Measurements from ENCODE around the gene ENTPD3. TPM values are rescaled to one million over a fixed set of nuclear protein-coding genes. Genes with fewer than 3 reads are reported as not detected.
A peak's percentile ranks its signal among the peaks of the same experiment; 100 is the strongest.

The ENTPD3 gene
- total RNA-seq, 1 experiment from 2014 or later, result 0.50 TPM

DNA sequence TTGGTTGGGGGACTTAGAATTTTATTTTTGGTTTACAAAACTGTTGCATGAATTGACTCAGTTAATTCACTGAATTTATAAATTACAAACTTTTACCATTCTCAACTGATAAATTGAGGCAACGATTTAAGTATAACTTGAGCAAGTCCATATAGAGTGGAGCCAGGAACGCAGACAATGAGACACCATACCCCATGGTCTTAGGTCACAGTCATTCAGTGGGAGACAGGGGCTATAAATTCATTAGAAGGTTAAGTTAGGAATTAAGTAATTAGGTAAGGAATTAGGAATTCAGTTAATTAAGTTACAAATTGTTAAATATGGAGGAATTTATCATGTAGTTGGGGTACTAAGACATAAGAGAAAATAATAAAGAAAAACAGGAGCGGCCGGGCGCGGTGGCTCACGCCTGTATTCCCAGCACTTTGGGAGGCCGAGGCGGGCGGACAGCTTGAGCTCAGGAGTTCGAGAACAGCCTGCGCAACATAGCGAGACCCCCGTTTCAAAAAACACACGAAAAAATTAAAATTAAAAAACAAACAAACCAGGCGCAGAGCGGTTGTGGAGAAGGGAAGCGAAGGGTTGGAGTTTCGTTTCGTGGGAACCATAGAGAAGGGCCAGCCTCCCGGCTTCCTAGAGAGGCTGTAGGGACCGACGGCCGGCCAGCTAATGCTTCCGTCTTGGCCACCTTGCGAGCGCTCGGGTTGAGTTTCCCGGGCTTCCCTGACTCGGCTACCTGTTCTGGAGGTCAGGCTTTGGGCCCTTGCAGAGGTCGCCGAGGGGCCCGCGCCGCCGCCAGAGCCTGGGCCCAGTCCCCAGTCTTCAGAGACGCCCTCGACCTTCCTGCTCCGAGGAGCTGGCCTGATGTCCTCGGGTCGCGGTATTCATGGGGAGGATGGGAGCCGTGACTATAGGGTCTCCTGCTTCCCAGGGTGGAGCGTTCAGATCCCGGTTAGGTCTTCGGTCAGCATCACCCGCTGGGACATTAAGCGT is 89.8 kb downstream of the ENTPD3 start, which contains the start of gene ZNF619:
TSS of gene ZNF619 (plus strand) at position 645 of the 993 bp plus-strand sequence. CDS start 858 bp downstream, outside the sequence.
- TF ChIP-seq, protein P1, sequence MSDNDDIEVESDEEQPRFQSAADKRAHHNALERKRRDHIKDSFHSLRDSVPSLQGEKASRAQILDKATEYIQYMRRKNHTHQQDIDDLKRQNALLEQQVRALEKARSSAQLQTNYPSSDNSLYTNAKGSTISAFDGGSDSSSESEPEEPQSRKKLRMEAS (CRISPR knock-in tag; IDR thresholded peaks at IDR 0.05), result peak; percentile 34; the same call in 1 of the 2 replicates
- TF ChIP-seq, protein P2, sequence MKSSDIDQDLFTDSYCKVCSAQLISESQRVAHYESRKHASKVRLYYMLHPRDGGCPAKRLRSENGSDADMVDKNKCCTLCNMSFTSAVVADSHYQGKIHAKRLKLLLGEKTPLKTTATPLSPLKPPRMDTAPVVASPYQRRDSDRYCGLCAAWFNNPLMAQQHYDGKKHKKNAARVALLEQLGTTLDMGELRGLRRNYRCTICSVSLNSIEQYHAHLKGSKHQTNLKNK (CRISPR knock-in tag; IDR thresholded peaks at IDR 0.05), result no peak
- TF ChIP-seq GABPB1 (CRISPR knock-in tag; IDR thresholded peaks at IDR 0.05), result 0 out of 2 replicates have a peak, but pooled peaks have one; percentile 16
- TF ChIP-seq, protein P3, sequence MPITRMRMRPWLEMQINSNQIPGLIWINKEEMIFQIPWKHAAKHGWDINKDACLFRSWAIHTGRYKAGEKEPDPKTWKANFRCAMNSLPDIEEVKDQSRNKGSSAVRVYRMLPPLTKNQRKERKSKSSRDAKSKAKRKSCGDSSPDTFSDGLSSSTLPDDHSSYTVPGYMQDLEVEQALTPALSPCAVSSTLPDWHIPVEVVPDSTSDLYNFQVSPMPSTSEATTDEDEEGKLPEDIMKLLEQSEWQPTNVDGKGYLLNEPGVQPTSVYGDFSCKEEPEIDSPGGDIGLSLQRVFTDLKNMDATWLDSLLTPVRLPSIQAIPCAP (CRISPR knock-in tag; IDR thresholded peaks at IDR 0.05), result no peak
- no peak for TF ChIP-seq TEAD4 (CRISPR knock-in tag; IDR thresholded peaks at IDR 0.05)
- no peak for TF ChIP-seq GTF2I (CRISPR knock-in tag; conservative IDR thresholded peaks at IDR 0.05)
- TF ChIP-seq SMAD3 (CRISPR knock-in tag; IDR thresholded peaks at IDR 0.05; ENCODE audit: borderline replicate concordance), result no peak
- TF ChIP-seq NR2C2 (CRISPR knock-in tag; IDR thresholded peaks at IDR 0.05), result no peak
- peak; percentile 33; the same call in 1 of the 2 replicates for TF ChIP-seq MYBL2 (CRISPR knock-in tag; IDR thresholded peaks at IDR 0.05)
- TF ChIP-seq CREM (CRISPR knock-in tag; IDR thresholded peaks at IDR 0.05), result no peak
- TF ChIP-seq, protein P4, sequence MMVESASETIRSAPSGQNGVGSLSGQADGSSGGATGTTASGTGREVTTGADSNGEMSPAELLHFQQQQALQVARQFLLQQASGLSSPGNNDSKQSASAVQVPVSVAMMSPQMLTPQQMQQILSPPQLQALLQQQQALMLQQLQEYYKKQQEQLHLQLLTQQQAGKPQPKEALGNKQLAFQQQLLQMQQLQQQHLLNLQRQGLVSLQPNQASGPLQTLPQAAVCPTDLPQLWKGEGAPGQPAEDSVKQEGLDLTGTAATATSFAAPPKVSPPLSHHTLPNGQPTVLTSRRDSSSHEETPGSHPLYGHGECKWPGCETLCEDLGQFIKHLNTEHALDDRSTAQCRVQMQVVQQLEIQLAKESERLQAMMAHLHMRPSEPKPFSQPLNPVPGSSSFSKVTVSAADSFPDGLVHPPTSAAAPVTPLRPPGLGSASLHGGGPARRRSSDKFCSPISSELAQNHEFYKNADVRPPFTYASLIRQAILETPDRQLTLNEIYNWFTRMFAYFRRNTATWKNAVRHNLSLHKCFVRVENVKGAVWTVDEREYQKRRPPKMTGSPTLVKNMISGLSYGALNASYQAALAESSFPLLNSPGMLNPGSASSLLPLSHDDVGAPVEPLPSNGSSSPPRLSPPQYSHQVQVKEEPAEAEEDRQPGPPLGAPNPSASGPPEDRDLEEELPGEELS (CRISPR knock-in tag; IDR thresholded peaks at IDR 0.05), result no peak
- TF ChIP-seq, protein P5, sequence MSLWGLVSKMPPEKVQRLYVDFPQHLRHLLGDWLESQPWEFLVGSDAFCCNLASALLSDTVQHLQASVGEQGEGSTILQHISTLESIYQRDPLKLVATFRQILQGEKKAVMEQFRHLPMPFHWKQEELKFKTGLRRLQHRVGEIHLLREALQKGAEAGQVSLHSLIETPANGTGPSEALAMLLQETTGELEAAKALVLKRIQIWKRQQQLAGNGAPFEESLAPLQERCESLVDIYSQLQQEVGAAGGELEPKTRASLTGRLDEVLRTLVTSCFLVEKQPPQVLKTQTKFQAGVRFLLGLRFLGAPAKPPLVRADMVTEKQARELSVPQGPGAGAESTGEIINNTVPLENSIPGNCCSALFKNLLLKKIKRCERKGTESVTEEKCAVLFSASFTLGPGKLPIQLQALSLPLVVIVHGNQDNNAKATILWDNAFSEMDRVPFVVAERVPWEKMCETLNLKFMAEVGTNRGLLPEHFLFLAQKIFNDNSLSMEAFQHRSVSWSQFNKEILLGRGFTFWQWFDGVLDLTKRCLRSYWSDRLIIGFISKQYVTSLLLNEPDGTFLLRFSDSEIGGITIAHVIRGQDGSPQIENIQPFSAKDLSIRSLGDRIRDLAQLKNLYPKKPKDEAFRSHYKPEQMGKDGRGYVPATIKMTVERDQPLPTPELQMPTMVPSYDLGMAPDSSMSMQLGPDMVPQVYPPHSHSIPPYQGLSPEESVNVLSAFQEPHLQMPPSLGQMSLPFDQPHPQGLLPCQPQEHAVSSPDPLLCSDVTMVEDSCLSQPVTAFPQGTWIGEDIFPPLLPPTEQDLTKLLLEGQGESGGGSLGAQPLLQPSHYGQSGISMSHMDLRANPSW (CRISPR knock-in tag; conservative IDR thresholded peaks at IDR 0.05; ENCODE audit: low read depth), result no peak
- TF ChIP-seq HMGA2 (CRISPR knock-in tag; IDR thresholded peaks at IDR 0.05), result no peak
- TF ChIP-seq ESRRA (CRISPR knock-in tag; IDR thresholded peaks at IDR 0.05; ENCODE audit: borderline replicate concordance), result 0 out of 2 replicates have a peak, but pooled peaks have one; percentile 24
- H3K36me3 Mint-ChIP-seq, result no peaks in the 10 kb centered on the region
- ATAC-seq (peak; percentile 84), DNase-seq (ENCODE audit: low spot score) (peak; percentile 72)
- ChIA-PET CTCF (interaction anchor here (1.9 to 3.0 kb wide), 3 partner anchors 29 to 168 kb away, joined by 5 to 18 read pairs (median 8); partner anchors contain the start of gene ZNF620), POLR2A (interaction anchor here (0.7 to 0.8 kb wide), 2 partner anchors 29 to 48 kb away, joined by 3 to 4 read pairs; partner anchors contain the start of genes ZNF620 and ZNF621)
- H3K4me3 Mint-ChIP-seq, result peak within 1 kb of the TSS; percentile 83
- H3K27ac Mint-ChIP-seq, result peak within 1 kb of the TSS; percentile 84
- H3K27me3 Mint-ChIP-seq (ENCODE audit: low read depth), result no peaks in the 10 kb centered on the region
- H3K9me3 Mint-ChIP-seq, result no peaks in the 10 kb centered on the region
- H3K4me1 Mint-ChIP-seq, result peaks cover 16% of the 10 kb centered on the region

DNA sequence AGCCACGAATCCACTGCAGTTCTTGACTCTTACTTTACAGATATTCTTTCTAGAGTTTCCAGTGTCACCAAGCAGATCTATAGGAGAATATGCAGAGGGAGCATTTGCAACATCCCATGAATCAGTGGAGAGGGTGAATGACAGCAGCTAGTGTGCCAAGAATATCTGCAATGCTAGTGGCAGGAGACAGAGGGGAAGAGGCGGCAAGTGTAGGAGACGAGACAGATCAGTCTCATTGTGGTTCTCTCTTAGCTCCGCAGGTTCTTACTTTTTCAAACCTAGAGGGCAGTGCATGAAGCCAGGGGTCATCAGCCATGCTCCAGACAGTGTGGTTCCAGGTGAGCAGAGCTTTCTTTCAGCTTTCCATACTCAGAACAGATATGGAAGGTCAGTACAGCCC is 90.7 kb downstream of the ENTPD3 start:
- POLR2A ChIA-PET, result no interaction called here
- Mint-ChIP-seq H3K9me3 (no peaks in the 10 kb centered on the region), H3K27me3 (ENCODE audit: low read depth) (no peaks in the 10 kb centered on the region), H3K36me3 (peaks cover 4% of the 10 kb centered on the region), H3K4me3 (peak overlapping the region; percentile 83), H3K4me1 (peaks cover 16% of the 10 kb centered on the region), H3K27ac (peak overlapping the region; percentile 58)
- DNase-seq (ENCODE audit: low spot score) (no peak), ATAC-seq (no peak; the same call in 1 of the 2 replicates)
- CTCF ChIA-PET, result interaction anchor here (1.9 to 3.0 kb wide), 3 partner anchors 28 to 169 kb away, joined by 5 to 18 read pairs (median 8); partner anchors contain the start of gene ZNF620
- TF ChIP-seq NFYB (CRISPR knock-in tag; conservative IDR thresholded peaks at IDR 0.05; ENCODE audit: low read depth) (no peak), NR2C2 (CRISPR knock-in tag; IDR thresholded peaks at IDR 0.05) (no peak), RELA (CRISPR knock-in tag; IDR thresholded peaks at IDR 0.05; ENCODE audit: borderline replicate concordance) (no peak), CBFB (CRISPR knock-in tag; IDR thresholded peaks at IDR 0.05; ENCODE audit: low read depth) (no peak), NFE2L1 (CRISPR knock-in tag; IDR thresholded peaks at IDR 0.05) (no peak), GTF2I (CRISPR knock-in tag; conservative IDR thresholded peaks at IDR 0.05) (no peak)
- TF ChIP-seq, protein P6, sequence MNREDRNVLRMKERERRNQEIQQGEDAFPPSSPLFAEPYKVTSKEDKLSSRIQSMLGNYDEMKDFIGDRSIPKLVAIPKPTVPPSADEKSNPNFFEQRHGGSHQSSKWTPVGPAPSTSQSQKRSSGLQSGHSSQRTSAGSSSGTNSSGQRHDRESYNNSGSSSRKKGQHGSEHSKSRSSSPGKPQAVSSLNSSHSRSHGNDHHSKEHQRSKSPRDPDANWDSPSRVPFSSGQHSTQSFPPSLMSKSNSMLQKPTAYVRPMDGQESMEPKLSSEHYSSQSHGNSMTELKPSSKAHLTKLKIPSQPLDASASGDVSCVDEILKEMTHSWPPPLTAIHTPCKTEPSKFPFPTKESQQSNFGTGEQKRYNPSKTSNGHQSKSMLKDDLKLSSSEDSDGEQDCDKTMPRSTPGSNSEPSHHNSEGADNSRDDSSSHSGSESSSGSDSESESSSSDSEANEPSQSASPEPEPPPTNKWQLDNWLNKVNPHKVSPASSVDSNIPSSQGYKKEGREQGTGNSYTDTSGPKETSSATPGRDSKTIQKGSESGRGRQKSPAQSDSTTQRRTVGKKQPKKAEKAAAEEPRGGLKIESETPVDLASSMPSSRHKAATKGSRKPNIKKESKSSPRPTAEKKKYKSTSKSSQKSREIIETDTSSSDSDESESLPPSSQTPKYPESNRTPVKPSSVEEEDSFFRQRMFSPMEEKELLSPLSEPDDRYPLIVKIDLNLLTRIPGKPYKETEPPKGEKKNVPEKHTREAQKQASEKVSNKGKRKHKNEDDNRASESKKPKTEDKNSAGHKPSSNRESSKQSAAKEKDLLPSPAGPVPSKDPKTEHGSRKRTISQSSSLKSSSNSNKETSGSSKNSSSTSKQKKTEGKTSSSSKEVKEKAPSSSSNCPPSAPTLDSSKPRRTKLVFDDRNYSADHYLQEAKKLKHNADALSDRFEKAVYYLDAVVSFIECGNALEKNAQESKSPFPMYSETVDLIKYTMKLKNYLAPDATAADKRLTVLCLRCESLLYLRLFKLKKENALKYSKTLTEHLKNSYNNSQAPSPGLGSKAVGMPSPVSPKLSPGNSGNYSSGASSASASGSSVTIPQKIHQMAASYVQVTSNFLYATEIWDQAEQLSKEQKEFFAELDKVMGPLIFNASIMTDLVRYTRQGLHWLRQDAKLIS (CRISPR knock-in tag; IDR thresholded peaks at IDR 0.05; ENCODE audit: borderline replicate concordance), result no peak
- TF ChIP-seq, protein P1 (CRISPR knock-in tag; IDR thresholded peaks at IDR 0.05), result no peak
- TF ChIP-seq, protein P7, sequence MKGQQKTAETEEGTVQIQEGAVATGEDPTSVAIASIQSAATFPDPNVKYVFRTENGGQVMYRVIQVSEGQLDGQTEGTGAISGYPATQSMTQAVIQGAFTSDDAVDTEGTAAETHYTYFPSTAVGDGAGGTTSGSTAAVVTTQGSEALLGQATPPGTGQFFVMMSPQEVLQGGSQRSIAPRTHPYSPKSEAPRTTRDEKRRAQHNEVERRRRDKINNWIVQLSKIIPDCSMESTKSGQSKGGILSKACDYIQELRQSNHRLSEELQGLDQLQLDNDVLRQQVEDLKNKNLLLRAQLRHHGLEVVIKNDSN (CRISPR knock-in tag; IDR thresholded peaks at IDR 0.05), result no peak

Measured in WTC11 (cell line).